Activated gamma-delta T cell treated with Interleukin-2 at 50 U/mL for 16 hours (primary cell): ENCODE results near the gene U2AF2.

Experiments used
- DNase-seq: peaks from one replicate; pipeline ENCODE4 v3.0.0-alpha.2; 2020

The U2AF2 gene

GRCh38 chr19:55622242-55622969, 32.4 kb upstream of the U2AF2 start:
- DNase-seq, result no peak

- DNase-seq, result no peak
Observed at GRCh38 chr19:55623130-55623529, 31.7 kb upstream of the U2AF2 start.

- no peak for DNase-seq
Observed at GRCh38 chr19:55623561-55623960, 31.3 kb upstream of the U2AF2 start.

GRCh38 chr19:55624109-55625003, 30.5 kb upstream of the U2AF2 start, which contains the start of gene ZNF784:
ZNF784 (minus strand) TSS chr19:55624566; CDS start chr19:55624561, 5 bp downstream.
- peak; percentile 93 for DNase-seq

GRCh38 chr19:55625004-55625326, 29.9 kb upstream of the U2AF2 start:
- DNase-seq, result no peak

GRCh38 chr19:55626350-55626749, 28.5 kb upstream of the U2AF2 start:
- DNase-seq, result peak; percentile 50

- DNase-seq, result peak; percentile 95
Observed at GRCh38 chr19:55632463-55632834, 22.4 kb upstream of the U2AF2 start.

GRCh38 chr19:55633861-55634260, 21.0 kb upstream of the U2AF2 start:
- no peak for DNase-seq

GRCh38 chr19:55635334-55635717, 19.5 kb upstream of the U2AF2 start:
- no peak for DNase-seq

- DNase-seq, result no peak
Observed at GRCh38 chr19:55635856-55636440, 18.9 kb upstream of the U2AF2 start.

GRCh38 chr19:55636723-55637122, 18.1 kb upstream of the U2AF2 start:
- no peak for DNase-seq

GRCh38 chr19:55637534-55637933, 17.3 kb upstream of the U2AF2 start:
- no peak for DNase-seq

GRCh38 chr19:55638864-55639359, 15.9 kb upstream of the U2AF2 start:
- DNase-seq, result peak; percentile 55

- peak; percentile 65 for DNase-seq
Observed at GRCh38 chr19:55640043-55640576, 14.7 kb upstream of the U2AF2 start.

- DNase-seq, result peak; percentile 41
Observed at GRCh38 chr19:55640577-55641425, 14.0 kb upstream of the U2AF2 start, which contains the start of gene ZNF580. ZNF580 (plus strand) TSS chr19:55641002; CDS start chr19:55642509, 1,507 bp downstream.

- DNase-seq, result peak; percentile 27
Observed at GRCh38 chr19:55641426-55642152, 13.2 kb upstream of the U2AF2 start.

GRCh38 chr19:55642153-55643002, 12.5 kb upstream of the U2AF2 start:
- no peak for DNase-seq

- peak; percentile 77 for DNase-seq
Observed at GRCh38 chr19:55643003-55643886, 11.6 kb upstream of the U2AF2 start, which contains the start of gene ZNF581. ZNF581 (plus strand) TSS chr19:55643649; CDS start chr19:55644572, 923 bp downstream.

GRCh38 chr19:55643887-55644176, 11.0 kb upstream of the U2AF2 start:
- no peak for DNase-seq
